T-helper 1 cell treated with Interleukin-12 subunit alpha and Interleukin-12 subunit beta and Interleukin-4 antibody, amounts not matched to agents 30 ng/mL and 1 ng/mL, for 36 hours (primary cell): ENCODE data around the gene OSBPL8. TPM values are rescaled to one million over a fixed set of nuclear protein-coding genes. Genes with fewer than 3 reads are reported as not detected.

Experiments used
- intact Hi-C: fragments of 100-400 bp; cut with micrococcal nuclease; formaldehyde crosslinking; loops from one replicate; pipeline ENCODE4 v1.15.1; 2024
- total RNA-seq: library from RNA; stranded (reverse); gene quantifications from 2 replicates; pipeline ENCODE4 v1.2.3, GENCODE V29; 2022

OSBPL8 gene
- total RNA-seq, 1 donor from 2014 or later, result 111 TPM

- intact Hi-C loops, result loop anchor here (5.0 kb wide), 2 partner anchors 84 to 114 kb away; partner anchors contain the start of gene OSBPL8
Observed at GRCh38 chr12:76472862-76473261, 86.7 kb downstream of the OSBPL8 start.

DNA sequence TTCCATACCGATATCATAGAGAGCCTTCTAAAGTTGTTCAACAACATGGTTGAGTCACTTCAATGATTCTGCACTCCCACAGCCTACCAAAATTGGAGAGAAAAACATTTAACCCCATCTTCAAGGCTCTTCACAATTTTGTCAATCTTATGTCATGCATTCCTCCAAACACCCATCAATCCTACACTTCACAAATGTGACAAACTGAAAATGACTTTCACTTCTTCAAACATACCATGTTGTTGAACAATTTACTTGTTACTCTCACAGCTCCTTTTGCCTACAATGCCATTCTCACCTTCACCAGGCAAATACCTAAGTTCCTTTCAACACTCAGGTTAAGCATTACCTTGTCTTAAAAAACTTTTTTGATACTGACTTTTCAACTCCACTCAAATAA lies 88.0 kb downstream of the OSBPL8 start:
- intact Hi-C loops, result loop anchor here (5.0 kb wide), 2 partner anchors 86 to 116 kb away; partner anchors contain the start of gene OSBPL8

DNA sequence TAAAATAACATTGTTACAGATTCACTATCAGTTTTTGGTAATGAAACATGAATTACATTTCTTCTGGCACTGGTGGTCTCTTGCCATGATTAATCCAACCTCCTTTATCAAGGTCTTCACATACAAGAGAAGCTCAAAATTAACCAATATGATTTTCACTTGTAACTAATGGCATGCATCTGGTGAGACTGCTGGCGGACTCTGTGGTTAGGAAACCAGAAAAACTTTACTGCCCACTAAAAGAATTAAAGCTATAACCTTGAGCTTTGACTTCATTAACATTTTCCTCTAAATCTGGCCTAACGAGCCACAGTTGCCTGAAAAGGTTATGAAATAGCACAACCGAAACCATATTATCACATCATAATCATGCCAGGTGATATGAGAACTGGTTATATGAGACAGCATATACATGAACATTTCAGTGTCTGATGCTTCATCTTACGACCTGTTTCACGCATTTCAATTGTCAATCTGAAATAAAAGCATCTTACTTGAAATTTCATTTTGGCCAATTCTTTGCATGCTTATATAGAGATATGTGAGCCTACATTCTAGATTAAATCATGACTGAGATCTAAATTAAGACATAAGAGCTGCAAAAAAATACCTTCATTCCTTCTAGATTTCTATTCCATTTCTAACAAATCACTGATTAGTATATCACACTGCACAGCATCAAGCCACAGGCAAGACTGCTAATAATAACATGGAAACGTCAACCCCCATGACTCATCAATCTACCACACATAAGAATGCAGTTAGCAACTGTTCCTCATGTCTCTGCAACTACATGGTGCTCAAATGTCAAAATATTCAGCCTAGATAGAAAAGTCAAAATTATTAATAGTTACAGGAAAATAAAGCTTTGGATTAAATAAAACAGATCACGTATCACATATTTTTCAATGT lies 89.3 kb downstream of the OSBPL8 start:
- intact Hi-C loops, result loop anchor here (5.0 kb wide), 2 partner anchors 87 to 117 kb away; partner anchors contain the start of gene OSBPL8

- intact Hi-C loops, result no loop called here
Observed at GRCh38 chr12:76464631-76465166, 94.9 kb downstream of the OSBPL8 start.

- intact Hi-C loops, result no loop called here
Observed at GRCh38 chr12:76462668-76463224, 96.8 kb downstream of the OSBPL8 start.

GRCh38 chr12:76460807-76461206 lies 98.8 kb downstream of the OSBPL8 start:
- intact Hi-C loops, result no loop called here

GRCh38 chr12:76457818-76458217 lies 101.8 kb downstream of the OSBPL8 start:
- intact Hi-C loops, result no loop called here

- intact Hi-C loops, result no loop called here
Observed at GRCh38 chr12:76457010-76457409, 102.6 kb downstream of the OSBPL8 start.

DNA sequence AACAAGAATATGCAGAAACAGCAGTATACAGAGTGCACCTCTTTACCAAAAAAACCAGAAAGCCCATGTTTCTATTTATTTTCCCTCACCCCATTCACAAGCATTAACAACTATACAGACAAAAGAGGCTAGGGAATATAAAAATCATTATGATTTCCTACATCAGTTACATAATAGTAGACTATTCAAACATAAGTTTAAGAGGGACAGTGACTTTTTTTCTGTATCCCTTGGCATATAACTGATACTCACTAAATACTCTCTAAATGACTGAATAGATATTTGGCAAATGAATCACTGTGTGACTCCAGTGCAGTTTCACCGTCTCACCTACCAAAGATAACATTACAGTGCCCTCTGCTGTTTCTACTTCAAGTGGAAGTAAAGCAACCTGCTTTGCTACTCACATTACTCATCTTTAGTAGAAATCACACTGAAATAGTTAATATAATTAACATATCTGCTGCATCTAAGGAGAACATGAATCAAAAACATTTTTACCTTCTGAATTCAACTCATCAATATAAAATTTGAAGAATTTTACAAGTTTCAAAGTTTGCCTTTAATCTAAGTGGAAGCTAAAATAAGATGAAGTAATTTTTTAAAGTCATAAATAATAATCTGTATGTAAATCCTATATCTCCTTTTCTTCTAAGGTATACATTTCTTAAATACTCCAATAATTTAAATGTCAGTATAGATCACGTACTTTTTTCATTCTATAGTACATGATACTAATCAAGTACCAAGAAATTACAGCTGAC lies 103.8 kb downstream of the OSBPL8 start:
- intact Hi-C loops, result loop anchor here (1.0 to 2.0 kb wide), 6 partner anchors 107 to 1121 kb away; partner anchors contain the start of genes BBS10 and GLIPR1L1

GRCh38 chr12:76451528-76451927 lies 108.0 kb downstream of the OSBPL8 start:
- intact Hi-C loops, result no loop called here

- intact Hi-C loops, result no loop called here
Observed at GRCh38 chr12:76450690-76451089, 108.9 kb downstream of the OSBPL8 start.

- intact Hi-C loops, result no loop called here
Observed at GRCh38 chr12:76449993-76450392, 109.6 kb downstream of the OSBPL8 start.

- intact Hi-C loops, result no loop called here
Observed at GRCh38 chr12:76449583-76449982, 110.0 kb downstream of the OSBPL8 start.

- intact Hi-C loops, result no loop called here
Observed at GRCh38 chr12:76449016-76449415, 110.6 kb downstream of the OSBPL8 start.

GRCh38 chr12:76446090-76446489 lies 113.5 kb downstream of the OSBPL8 start:
- intact Hi-C loops, result no loop called here

DNA sequence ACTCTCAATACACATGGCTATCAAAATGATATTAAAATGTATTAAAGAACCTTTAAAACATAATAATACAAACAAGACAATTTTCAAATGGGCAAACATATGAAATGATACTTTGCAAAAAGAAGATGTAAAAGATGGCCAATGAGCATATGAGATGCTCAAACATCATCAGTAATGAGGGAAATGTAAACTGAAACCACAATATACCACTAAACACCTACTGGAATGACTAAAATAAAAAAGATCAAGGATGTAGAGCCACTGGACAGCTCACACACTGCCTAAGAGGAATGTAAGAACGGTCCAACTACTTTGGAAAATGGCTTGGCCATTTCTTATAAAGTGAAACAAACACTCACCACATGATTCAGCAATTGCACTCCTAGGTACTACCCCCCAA lies 114.1 kb downstream of the OSBPL8 start:
- intact Hi-C loops, result no loop called here

DNA sequence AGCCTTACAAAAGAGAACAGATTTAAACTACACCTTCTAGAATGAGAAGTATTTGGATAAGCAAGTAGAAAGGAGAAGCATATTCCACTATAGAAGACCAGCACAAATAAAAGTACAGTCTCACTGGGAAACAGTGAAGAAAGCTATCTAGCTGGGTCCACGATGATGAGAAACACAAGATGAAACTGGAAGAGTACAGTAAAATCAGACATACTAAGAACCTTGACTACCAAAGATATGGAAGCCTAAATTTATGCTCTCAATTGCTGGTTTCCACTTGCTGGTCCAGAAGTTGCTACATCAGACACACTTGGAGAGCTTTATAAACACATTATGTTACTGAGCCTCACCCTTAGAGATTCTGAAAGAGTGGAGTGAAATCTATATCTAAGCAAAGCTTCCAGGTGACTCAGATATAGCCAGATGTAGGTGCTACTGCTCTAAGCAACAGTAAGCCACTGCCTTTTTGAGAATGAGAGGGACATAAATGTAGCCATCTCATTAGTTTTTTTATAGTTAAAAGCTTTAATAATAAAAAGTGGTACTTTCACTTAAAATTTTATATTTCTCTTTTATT lies 115.1 kb downstream of the OSBPL8 start:
- intact Hi-C loops, result no loop called here

DNA sequence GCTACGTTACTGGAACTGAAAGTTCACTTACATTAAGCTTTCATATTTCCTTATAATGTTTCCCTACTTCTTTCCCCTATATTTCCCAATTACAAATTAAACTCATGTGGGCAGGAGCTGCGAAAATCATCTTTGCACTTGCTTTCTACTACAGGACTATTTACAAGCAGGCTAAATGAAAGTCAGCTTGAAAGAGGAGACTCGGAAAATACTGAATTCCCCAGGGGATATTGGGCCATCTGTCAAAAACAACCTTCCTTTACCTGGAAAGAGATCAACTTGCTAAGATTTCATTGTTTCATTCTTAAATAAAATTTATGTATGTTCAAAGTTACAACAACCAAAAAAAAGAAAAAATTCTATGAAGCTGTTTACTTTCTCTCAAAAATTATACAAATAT lies 118.6 kb downstream of the OSBPL8 start:
- intact Hi-C loops, result no loop called here

DNA sequence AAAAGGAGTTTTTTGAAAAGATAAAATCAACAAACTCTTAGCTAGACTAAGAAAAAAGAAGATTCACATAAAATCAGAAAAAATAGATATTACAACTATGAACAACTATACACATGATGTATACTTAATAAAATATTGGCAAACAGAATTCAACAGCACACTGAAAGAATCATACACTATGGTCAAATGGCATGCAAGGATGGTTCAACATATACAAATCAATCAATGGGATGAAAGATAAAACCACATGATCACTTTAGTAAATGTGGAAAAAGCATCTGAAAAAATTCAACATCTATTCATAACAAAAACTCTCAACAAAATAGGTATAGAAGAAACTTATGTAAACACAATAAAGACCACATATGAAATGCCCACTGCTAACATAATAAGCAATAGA lies 126.8 kb downstream of the OSBPL8 start:
- intact Hi-C loops, result no loop called here

DNA sequence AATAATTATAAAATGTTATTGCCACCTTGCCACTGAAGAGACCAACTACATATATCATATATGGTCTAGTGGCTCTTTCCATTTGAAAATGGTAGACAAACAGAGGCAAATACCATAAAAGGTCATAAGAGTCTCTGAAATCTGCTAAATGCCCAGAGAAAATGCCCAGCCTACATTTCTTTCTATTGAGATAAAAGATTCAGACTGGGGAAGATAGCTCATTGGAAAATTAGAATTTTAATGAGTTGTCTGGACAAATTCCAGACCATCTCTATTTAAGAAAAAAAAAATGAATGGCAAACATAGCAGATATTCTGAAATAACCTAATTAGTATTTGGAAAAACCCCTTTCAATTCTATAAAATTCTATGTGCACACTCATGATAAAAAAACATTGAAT lies 131.5 kb downstream of the OSBPL8 start:
- intact Hi-C loops, result no loop called here

- intact Hi-C loops, result no loop called here
Observed at GRCh38 chr12:76426160-76426559, 133.4 kb downstream of the OSBPL8 start.
